Activated CD4-positive, alpha-beta T cell treated with anti-CD3 and anti-CD28 coated beads, Interleukin-2, amount 10 ng/mL, durations not matched to agents 7 days and 5 days (primary cell): ENCODE measurements around the gene RNASE9. TPM values are rescaled to one million over a fixed set of nuclear protein-coding genes. Genes with fewer than 3 reads are reported as not detected.
"Not testable (repeated sequence)": the region's sequence is repeated elsewhere in the genome, so short reads cannot be mapped to it uniquely, and the experiment has no call there.

Experiments
- CTCF ChIA-PET: fragments of 350-600 bp; sonication (Branson Sonifier 250); formaldehyde crosslinking; loops from one replicate; lab custom pipeline; 2021; ENCODE audit warnings: antibody characterized with exemption; lab: Charles Lee
- POLR2A ChIA-PET: fragments of 350-600 bp; sonication (Branson Sonifier 250); formaldehyde crosslinking; loops from one replicate; lab custom pipeline; 2021; ENCODE audit warnings: antibody characterized with exemption; lab: Charles Lee
- DNase-seq: peaks from one replicate; pipeline ENCODE4 v3.0.0-alpha.2; 2020
- H3K27ac Mint-ChIP-seq: one replicate; pipeline ENCODE4 v1.8.0; 2021; ENCODE audit warnings: mild to moderate bottlenecking, moderate library complexity, mixed read lengths
- H3K27me3 Mint-ChIP-seq: one replicate; pipeline ENCODE4 v1.8.0; 2021; ENCODE audit warnings: mixed read lengths
- H3K36me3 Mint-ChIP-seq: one replicate; pipeline ENCODE4 v1.8.0; 2021; ENCODE audit warnings: low read depth, mixed read lengths
- H3K4me1 Mint-ChIP-seq: one replicate; pipeline ENCODE4 v1.8.0; 2021; ENCODE audit warnings: mixed read lengths
- H3K4me3 Mint-ChIP-seq: one replicate; pipeline ENCODE4 v1.8.0; 2021; ENCODE audit warnings: mild to moderate bottlenecking, moderate library complexity, mixed read lengths
- H3K9me3 Mint-ChIP-seq: one replicate; pipeline ENCODE4 v1.8.0; 2021; ENCODE audit warnings: mixed read lengths
- total RNA-seq, 2 experiments: library from RNA; stranded (reverse); gene quantifications; one replicate each; pipeline ENCODE4 v1.2.3, GENCODE V29; 2021

Gene RNASE9
- total RNA-seq, 2 experiments from 2014 or later, result not detected

DNA sequence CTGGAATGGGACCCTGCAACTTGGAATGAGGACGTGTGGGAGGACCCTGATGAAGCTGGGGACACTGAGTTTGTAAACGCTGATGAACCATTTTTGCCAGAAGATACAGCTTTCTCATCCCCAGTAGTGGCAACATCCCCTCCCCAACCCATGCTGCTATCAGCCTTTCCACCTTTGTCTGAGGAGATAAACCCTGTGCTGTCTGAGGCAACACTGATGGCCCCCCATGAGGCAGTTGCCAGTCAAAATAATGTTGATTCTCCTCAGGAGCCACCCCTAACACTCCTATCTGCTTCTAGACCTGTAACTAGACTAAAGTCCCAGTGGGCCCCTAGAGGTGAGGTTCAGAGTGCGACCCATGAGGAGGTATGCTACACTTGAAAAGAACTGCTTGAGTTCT is 7.5 kb upstream of the RNASE9 start:
- Mint-ChIP-seq H3K4me3 (no peak overlapping the region), H3K27me3 (peaks cover 3% of the 10 kb centered on the region), H3K36me3 (peaks cover 4% of the 10 kb centered on the region), H3K9me3 (peaks cover 19% of the 10 kb centered on the region), H3K27ac (no peak overlapping the region), H3K4me1 (peaks cover 12% of the 10 kb centered on the region)
- ChIA-PET POLR2A (no interaction called here), CTCF (interaction anchor here (1.4 kb wide), 1 partner anchor 10 kb away, joined by 4 read pairs; no protein-coding TSS in a partner anchor)
- no peak for DNase-seq

DNA sequence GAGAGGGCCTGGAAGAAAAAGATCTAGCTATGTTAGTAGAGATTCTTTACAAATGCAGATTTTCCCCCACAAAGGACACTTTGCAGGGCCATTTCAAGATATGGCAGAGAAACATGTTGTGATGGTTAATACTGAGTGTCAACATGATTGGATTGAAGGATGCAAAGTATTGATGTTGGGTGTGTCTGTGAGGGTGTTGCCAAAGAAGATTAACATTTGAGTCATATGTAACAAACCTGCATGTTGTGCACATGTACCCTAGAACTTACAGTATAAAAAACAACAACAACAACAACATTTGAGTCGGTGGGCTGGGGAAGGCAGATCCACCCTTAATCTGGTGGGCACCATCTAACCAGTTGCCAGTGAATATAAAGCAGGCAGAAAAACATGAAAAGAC is 6.4 kb upstream of the RNASE9 start:
- H3K4me1 Mint-ChIP-seq, result peaks cover 12% of the 10 kb centered on the region
- POLR2A ChIA-PET, H3K27ac Mint-ChIP-seq, H3K4me3 Mint-ChIP-seq, DNase-seq, H3K36me3 Mint-ChIP-seq, H3K27me3 Mint-ChIP-seq: not testable (repeated sequence)
- peaks cover 19% of the 10 kb centered on the region for H3K9me3 Mint-ChIP-seq
- CTCF ChIA-PET, result interaction anchor here (0.6 to 1.2 kb wide), 2 partner anchors 12 to 58 kb away, joined by 3 read pairs; no protein-coding TSS in a partner anchor

DNA sequence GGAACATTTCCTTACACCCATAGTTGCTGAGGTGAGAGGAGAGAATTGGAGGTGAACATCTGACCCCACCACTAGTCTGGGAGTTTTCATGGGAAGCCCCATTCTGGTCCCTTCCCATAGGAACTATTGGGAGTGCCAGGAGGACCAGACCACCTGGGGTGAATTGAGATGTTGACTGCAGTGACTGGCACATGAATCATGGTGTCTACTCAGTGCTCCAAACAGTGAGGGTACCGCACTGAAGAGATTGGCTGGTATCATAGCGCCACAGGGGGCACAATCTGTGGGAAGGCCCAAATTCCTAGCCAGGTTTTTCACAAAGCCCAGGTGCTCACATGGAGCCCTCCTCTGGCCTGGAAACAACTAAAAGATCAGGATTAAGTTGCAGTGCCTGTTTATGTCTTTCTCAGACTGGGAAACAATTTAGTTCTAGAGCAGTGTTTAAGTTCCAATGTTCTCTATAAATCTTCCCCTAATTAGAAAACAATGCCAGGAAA is 3.7 kb upstream of the RNASE9 start:
- no peak overlapping the region for H3K4me3 Mint-ChIP-seq
- peaks cover 3% of the 10 kb centered on the region for H3K27me3 Mint-ChIP-seq
- DNase-seq, result no peak
- no peak overlapping the region for H3K27ac Mint-ChIP-seq
- peaks cover 12% of the 10 kb centered on the region for H3K4me1 Mint-ChIP-seq
- POLR2A ChIA-PET, result no interaction called here
- H3K36me3 Mint-ChIP-seq, result peaks cover 4% of the 10 kb centered on the region
- CTCF ChIA-PET, result interaction anchor here (0.6 to 1.4 kb wide), 2 partner anchors 8 to 81 kb away, joined by 3 read pairs; no protein-coding TSS in a partner anchor
- peaks cover 17% of the 10 kb centered on the region for H3K9me3 Mint-ChIP-seq

DNA sequence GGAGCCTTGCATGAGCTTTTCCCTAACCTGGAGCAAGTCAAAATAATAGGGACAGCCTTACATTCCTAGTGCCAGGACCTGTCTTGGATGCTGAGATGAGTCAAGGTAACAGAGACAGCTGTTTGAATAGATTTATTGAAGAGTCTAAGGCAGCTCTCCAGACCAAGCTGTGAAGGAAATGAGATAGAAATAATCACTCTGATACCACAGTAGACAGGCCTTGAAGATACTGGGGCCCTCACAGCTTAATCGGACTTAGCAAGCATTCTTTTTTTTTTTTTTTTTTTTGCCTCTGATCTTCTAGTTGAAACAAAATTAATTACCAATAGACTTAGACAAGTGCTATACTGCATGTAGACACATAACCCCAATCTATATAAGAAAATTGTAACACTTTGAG is 3.1 kb upstream of the RNASE9 start:
- ChIA-PET POLR2A (no interaction called here), CTCF (interaction anchor here (0.6 kb wide), 1 partner anchor 81 kb away, joined by 3 read pairs; no protein-coding TSS in a partner anchor)

GRCh38 chr14:20559461-20559904 is 1.4 kb downstream of the RNASE9 start:
- ChIA-PET CTCF (interaction anchor here (2.0 kb wide), 1 partner anchor 9 kb away, joined by 4 read pairs; no protein-coding TSS in a partner anchor), POLR2A (no interaction called here)
- H3K4me3 Mint-ChIP-seq, result no peak overlapping the region
- DNase-seq, result no peak
- H3K36me3 Mint-ChIP-seq, result no peaks in the 10 kb centered on the region
- no peaks in the 10 kb centered on the region for H3K9me3 Mint-ChIP-seq
- H3K4me1 Mint-ChIP-seq, result no peaks in the 10 kb centered on the region
- no peaks in the 10 kb centered on the region for H3K27me3 Mint-ChIP-seq
- no peak overlapping the region for H3K27ac Mint-ChIP-seq

More for the DNA sequence above, 3.1 kb upstream of the RNASE9 start:
- H3K4me1 Mint-ChIP-seq, result peaks cover 12% of the 10 kb centered on the region
- no peak overlapping the region for H3K27ac Mint-ChIP-seq
- DNase-seq, result no peak
- H3K36me3 Mint-ChIP-seq, result peaks cover 4% of the 10 kb centered on the region
- H3K9me3 Mint-ChIP-seq, result peaks cover 11% of the 10 kb centered on the region
- peaks cover 3% of the 10 kb centered on the region for H3K27me3 Mint-ChIP-seq
- no peak overlapping the region for H3K4me3 Mint-ChIP-seq

DNA sequence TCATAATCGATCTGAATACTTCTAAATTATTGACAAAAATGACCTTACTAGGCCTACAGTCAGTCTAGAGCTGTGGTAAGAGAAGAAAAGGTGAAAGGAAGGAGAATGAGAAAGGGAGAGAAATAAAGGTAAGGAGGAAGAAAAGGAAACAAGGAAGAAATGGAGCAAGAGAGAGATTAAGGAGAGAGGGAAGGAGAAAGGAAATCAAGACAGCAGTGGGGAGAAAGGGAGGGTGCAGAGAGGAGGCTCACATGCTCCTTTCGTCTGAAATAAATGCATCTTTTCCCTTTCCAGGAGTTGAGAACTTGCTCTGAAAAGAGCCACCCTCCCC is 3.7 kb downstream of the RNASE9 start:
- no peak for DNase-seq
- Mint-ChIP-seq H3K4me3 (no peak overlapping the region), H3K9me3 (no peaks in the 10 kb centered on the region), H3K36me3 (no peaks in the 10 kb centered on the region), H3K4me1 (no peaks in the 10 kb centered on the region), H3K27me3 (no peaks in the 10 kb centered on the region), H3K27ac (no peak overlapping the region)
- ChIA-PET CTCF (interaction anchor here (1.0 kb wide), 1 partner anchor 8 kb away, joined by 3 read pairs; no protein-coding TSS in a partner anchor), POLR2A (no interaction called here)

GRCh38 chr14:20556500-20557211 is 4.2 kb downstream of the RNASE9 start:
- Mint-ChIP-seq H3K27me3 (no peaks in the 10 kb centered on the region), H3K27ac (no peak overlapping the region), H3K4me1 (no peaks in the 10 kb centered on the region), H3K9me3 (no peaks in the 10 kb centered on the region), H3K4me3 (no peak overlapping the region), H3K36me3 (no peaks in the 10 kb centered on the region)
- no peak for DNase-seq
- POLR2A ChIA-PET, result no interaction called here
- CTCF ChIA-PET, result interaction anchor here (1.0 kb wide), 1 partner anchor 9 kb away, joined by 3 read pairs; no protein-coding TSS in a partner anchor

GRCh38 chr14:20555845-20556244 is 5.0 kb downstream of the RNASE9 start:
- Mint-ChIP-seq H3K4me3 (no peak overlapping the region), H3K27ac (no peak overlapping the region), H3K9me3 (no peaks in the 10 kb centered on the region), H3K36me3 (no peaks in the 10 kb centered on the region), H3K4me1 (no peaks in the 10 kb centered on the region), H3K27me3 (no peaks in the 10 kb centered on the region)
- POLR2A ChIA-PET, result no interaction called here
- DNase-seq, result no peak
- CTCF ChIA-PET, result interaction anchor here (0.7 to 1.0 kb wide), 3 partner anchors 9 to 135 kb away, joined by 3 to 5 read pairs (median 4); no protein-coding TSS in a partner anchor

- CTCF ChIA-PET, result interaction anchor here (0.6 kb wide), 1 partner anchor 30 kb away, joined by 3 read pairs; no protein-coding TSS in a partner anchor
- H3K27ac Mint-ChIP-seq, result no peak overlapping the region
- POLR2A ChIA-PET, result no interaction called here
- no peaks in the 10 kb centered on the region for H3K27me3 Mint-ChIP-seq
- DNase-seq, result no peak
- H3K4me1 Mint-ChIP-seq, result no peaks in the 10 kb centered on the region
- no peaks in the 10 kb centered on the region for H3K9me3 Mint-ChIP-seq
- H3K36me3 Mint-ChIP-seq, result no peaks in the 10 kb centered on the region
- H3K4me3 Mint-ChIP-seq, result no peak overlapping the region
Observed at GRCh38 chr14:20553024-20553423, 7.8 kb downstream of the RNASE9 start.

GRCh38 chr14:20551606-20552005 is 9.2 kb downstream of the RNASE9 start:
- H3K27me3 Mint-ChIP-seq, result no peaks in the 10 kb centered on the region
- CTCF ChIA-PET, result no interaction called here
- DNase-seq, result no peak
- no peaks in the 10 kb centered on the region for H3K4me1 Mint-ChIP-seq
- POLR2A ChIA-PET, result no interaction called here
- no peaks in the 10 kb centered on the region for H3K9me3 Mint-ChIP-seq
- no peaks in the 10 kb centered on the region for H3K36me3 Mint-ChIP-seq
- no peak overlapping the region for H3K27ac Mint-ChIP-seq
- H3K4me3 Mint-ChIP-seq, result no peak overlapping the region

GRCh38 chr14:20550926-20551325 is 9.9 kb downstream of the RNASE9 start:
- ChIA-PET CTCF (no interaction called here), POLR2A (no interaction called here)
- H3K4me1 Mint-ChIP-seq, result no peaks in the 10 kb centered on the region
- no peak overlapping the region for H3K27ac Mint-ChIP-seq
- no peak overlapping the region for H3K4me3 Mint-ChIP-seq
- no peaks in the 10 kb centered on the region for H3K27me3 Mint-ChIP-seq
- no peak for DNase-seq
- no peaks in the 10 kb centered on the region for H3K36me3 Mint-ChIP-seq
- H3K9me3 Mint-ChIP-seq, result no peaks in the 10 kb centered on the region

GRCh38 chr14:20548414-20549158 is 12.3 kb downstream of the RNASE9 start:
- Mint-ChIP-seq H3K4me3 (no peak overlapping the region), H3K27ac (no peak overlapping the region), H3K27me3 (peaks cover 9% of the 10 kb centered on the region), H3K4me1 (no peaks in the 10 kb centered on the region), H3K9me3 (no peaks in the 10 kb centered on the region), H3K36me3 (no peaks in the 10 kb centered on the region)
- POLR2A ChIA-PET, result no interaction called here
- no peak for DNase-seq
- CTCF ChIA-PET, result interaction anchor here (0.7 to 2.2 kb wide), 4 partner anchors 17 to 221 kb away, joined by 3 to 5 read pairs (median 3); no protein-coding TSS in a partner anchor
